SW 1271 (cell line): ENCODE results near the gene TBX5.
"Not testable (repeated sequence)": the region's sequence is repeated elsewhere in the genome, so short reads cannot be mapped to it uniquely, and the experiment has no call there.

ENCODE experiments used
- DNase-seq, 2 experiments: peaks; one replicate each; lab custom pipeline; 2025; lab: John Stamatoyannopoulos, UW

The TBX5 gene

GRCh38 chr12:114371733-114372132 is 34.2 kb downstream of the TBX5 start:
- no peak for DNase-seq

- DNase-seq: no peak
These were observed 34.7 kb downstream of the TBX5 start for GRCh38 chr12:114371250-114371649.

GRCh38 chr12:114368685-114369452 is 37.1 kb downstream of the TBX5 start:
- DNase-seq: no peak

- no peak for DNase-seq
These were observed 44.0 kb downstream of the TBX5 start for GRCh38 chr12:114361992-114362391.

- no peak for DNase-seq
These were observed 44.4 kb downstream of the TBX5 start for GRCh38 chr12:114361545-114361944.

GRCh38 chr12:114360485-114360884 is 45.5 kb downstream of the TBX5 start:
- DNase-seq: no peak

GRCh38 chr12:114355389-114356088 is 50.4 kb downstream of the TBX5 start:
- no peak for DNase-seq

GRCh38 chr12:114349239-114349638 is 56.7 kb downstream of the TBX5 start:
- DNase-seq: not testable (repeated sequence)

GRCh38 chr12:114347861-114348260 is 58.1 kb downstream of the TBX5 start:
- DNase-seq: no peak

GRCh38 chr12:114344831-114345230 is 61.1 kb downstream of the TBX5 start:
- no peak for DNase-seq

- no peak for DNase-seq
These were observed 61.7 kb downstream of the TBX5 start for GRCh38 chr12:114344303-114344663.

GRCh38 chr12:114343585-114344302 is 62.2 kb downstream of the TBX5 start:
- DNase-seq: no peak

- no peak for DNase-seq
These were observed 63.3 kb downstream of the TBX5 start for GRCh38 chr12:114342656-114343055.

- no peak for DNase-seq
These were observed 64.3 kb downstream of the TBX5 start for GRCh38 chr12:114341635-114342034.

- DNase-seq: no peak
These were observed 65.7 kb downstream of the TBX5 start for GRCh38 chr12:114340231-114340630.

- DNase-seq: no peak
These were observed 66.3 kb downstream of the TBX5 start for GRCh38 chr12:114339626-114340025.

- DNase-seq: no peak
These were observed 70.3 kb downstream of the TBX5 start for GRCh38 chr12:114335607-114336006.

GRCh38 chr12:114334395-114334794 is 71.5 kb downstream of the TBX5 start:
- no peak for DNase-seq

- DNase-seq: no peak
These were observed 77.7 kb downstream of the TBX5 start for GRCh38 chr12:114328292-114328691.

- no peak for DNase-seq
These were observed 78.2 kb downstream of the TBX5 start for GRCh38 chr12:114327765-114328164.

- DNase-seq: no peak
These were observed 84.4 kb downstream of the TBX5 start for GRCh38 chr12:114321524-114321923.

- DNase-seq: no peak
These were observed 85.0 kb downstream of the TBX5 start for GRCh38 chr12:114320968-114321367.

- DNase-seq: no peak
These were observed 85.8 kb downstream of the TBX5 start for GRCh38 chr12:114320101-114320500.
